ENCODE results near the gene OXCT2. TPM values are rescaled to one million over a fixed set of nuclear protein-coding genes. Genes with fewer than 3 reads are reported as not detected.
"Not testable (repeated sequence)": the region's sequence is repeated elsewhere in the genome, so short reads cannot be mapped to it uniquely, and the experiment has no call there.

OXCT2 gene
- total RNA-seq, 1 donor from 2014 or later, result 0.36 TPM

DNA sequence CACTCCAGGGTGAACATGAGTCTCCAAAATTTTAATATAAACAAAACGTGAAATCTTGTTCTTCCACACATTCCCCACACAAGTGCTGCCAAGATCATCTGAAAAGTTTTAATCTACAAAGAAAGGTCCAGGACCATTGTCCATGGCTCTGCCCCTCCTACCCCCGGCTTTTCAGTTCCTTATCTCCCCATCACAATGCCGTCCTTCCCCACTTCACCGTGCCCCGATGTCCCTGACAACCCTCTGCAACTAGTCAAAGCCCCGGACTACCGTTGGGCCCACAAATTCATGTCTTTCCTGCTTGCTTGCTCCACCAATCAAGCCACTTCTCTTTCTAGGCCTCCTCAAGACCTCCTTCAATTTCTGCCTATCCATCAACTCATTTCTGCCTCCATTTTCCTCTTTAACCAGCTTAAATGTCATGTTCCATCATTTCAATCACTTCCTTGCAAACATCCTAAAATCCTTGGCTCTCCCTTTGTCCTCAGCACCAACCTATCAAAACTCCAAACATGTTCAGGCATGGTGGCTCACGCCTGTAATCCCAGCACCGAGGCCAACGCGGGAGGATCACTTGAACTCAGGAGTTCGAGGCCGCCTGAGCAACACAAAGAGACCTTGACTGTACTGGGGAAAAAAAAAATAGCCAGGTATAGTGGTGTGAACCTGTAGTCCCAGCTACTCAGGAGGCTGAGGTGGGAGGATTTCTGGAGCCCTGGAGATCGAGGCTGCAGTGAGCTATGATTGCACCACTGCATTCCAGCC is 31.5 kb upstream of the OXCT2 start:
- no peaks in the 10 kb centered on the region for H3K4me1 Mint-ChIP-seq (ENCODE audit: unreplicated experiment)
- TF ChIP-seq, protein P1, sequence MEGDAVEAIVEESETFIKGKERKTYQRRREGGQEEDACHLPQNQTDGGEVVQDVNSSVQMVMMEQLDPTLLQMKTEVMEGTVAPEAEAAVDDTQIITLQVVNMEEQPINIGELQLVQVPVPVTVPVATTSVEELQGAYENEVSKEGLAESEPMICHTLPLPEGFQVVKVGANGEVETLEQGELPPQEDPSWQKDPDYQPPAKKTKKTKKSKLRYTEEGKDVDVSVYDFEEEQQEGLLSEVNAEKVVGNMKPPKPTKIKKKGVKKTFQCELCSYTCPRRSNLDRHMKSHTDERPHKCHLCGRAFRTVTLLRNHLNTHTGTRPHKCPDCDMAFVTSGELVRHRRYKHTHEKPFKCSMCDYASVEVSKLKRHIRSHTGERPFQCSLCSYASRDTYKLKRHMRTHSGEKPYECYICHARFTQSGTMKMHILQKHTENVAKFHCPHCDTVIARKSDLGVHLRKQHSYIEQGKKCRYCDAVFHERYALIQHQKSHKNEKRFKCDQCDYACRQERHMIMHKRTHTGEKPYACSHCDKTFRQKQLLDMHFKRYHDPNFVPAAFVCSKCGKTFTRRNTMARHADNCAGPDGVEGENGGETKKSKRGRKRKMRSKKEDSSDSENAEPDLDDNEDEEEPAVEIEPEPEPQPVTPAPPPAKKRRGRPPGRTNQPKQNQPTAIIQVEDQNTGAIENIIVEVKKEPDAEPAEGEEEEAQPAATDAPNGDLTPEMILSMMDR (IDR thresholded peaks at IDR 0.05; ENCODE audit: unreplicated experiment), result no peak
- H3K27me3 Mint-ChIP-seq (ENCODE audit: unreplicated experiment), result peaks cover 5% of the 10 kb centered on the region
- H3K4me3 Mint-ChIP-seq (ENCODE audit: unreplicated experiment), result no peak overlapping the region
- no peak for DNase-seq (ENCODE audit: low spot score)
- no peaks in the 10 kb centered on the region for H3K36me3 Mint-ChIP-seq (ENCODE audit: low read depth, unreplicated experiment)
- no peaks in the 10 kb centered on the region for H3K9me3 Mint-ChIP-seq (ENCODE audit: unreplicated experiment)
- H3K27ac Mint-ChIP-seq (ENCODE audit: unreplicated experiment), result no peak overlapping the region

DNA sequence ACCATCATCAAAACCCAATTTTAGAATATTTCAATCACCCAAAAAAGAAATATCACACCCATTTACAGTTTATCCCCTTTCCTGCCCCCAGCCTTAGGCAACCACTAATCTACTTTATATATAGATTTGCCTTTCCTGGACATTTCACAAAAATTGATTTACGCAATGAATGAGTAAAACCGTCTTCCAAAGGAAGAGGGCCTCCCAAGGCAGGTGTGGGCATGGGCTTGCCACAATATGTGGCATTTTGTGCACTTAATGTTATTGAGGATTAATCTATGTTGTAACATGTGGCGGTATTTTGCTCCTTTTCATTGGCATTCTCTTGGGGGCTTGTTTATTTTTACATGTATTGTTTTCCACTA is 29.3 kb upstream of the OXCT2 start:
- Mint-ChIP-seq H3K4me3 (ENCODE audit: unreplicated experiment) (no peak overlapping the region), H3K36me3 (ENCODE audit: low read depth, unreplicated experiment) (no peaks in the 10 kb centered on the region), H3K27me3 (ENCODE audit: unreplicated experiment) (peaks cover 4% of the 10 kb centered on the region), H3K27ac (ENCODE audit: unreplicated experiment) (no peak overlapping the region), H3K9me3 (ENCODE audit: unreplicated experiment) (no peaks in the 10 kb centered on the region), H3K4me1 (ENCODE audit: unreplicated experiment) (no peaks in the 10 kb centered on the region)
- TF ChIP-seq, protein P1 (IDR thresholded peaks at IDR 0.05; ENCODE audit: unreplicated experiment), result no peak
- DNase-seq (ENCODE audit: low spot score), result no peak

DNA sequence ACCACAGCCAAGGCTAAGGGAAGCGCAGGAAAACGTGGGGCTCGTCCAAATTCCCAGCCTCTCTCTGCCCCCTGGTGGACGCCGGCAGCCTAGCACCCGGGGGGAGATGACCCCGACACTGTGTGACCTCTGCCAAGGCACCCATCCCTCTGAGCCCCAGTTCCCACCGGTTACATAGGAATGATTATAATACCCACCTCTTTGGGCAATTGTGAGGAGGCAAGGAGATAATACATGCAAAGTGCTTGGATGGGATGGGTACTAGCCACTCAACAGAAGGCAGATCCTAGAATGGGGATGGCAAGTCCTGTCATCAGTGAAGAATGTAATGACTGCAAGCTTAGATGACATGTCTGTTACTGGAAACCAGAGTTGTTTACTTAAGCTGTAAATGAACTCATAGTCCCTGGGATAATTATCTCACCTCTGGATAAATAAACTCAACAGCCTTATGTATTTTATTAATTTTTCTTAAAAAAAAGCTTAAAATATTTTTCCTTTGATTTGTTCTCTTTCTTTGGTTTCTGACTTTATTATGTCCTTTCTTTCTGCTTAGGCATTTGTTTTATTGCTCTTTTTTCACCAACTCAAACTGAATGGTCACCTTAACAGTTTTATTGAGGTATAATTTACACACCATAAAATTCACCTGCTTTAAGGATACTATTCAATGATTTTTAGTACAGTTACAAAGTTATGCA is 28.8 kb upstream of the OXCT2 start:
- H3K4me1 Mint-ChIP-seq (ENCODE audit: unreplicated experiment), result no peaks in the 10 kb centered on the region
- peaks cover 4% of the 10 kb centered on the region for H3K27me3 Mint-ChIP-seq (ENCODE audit: unreplicated experiment)
- no peaks in the 10 kb centered on the region for H3K9me3 Mint-ChIP-seq (ENCODE audit: unreplicated experiment)
- no peaks in the 10 kb centered on the region for H3K36me3 Mint-ChIP-seq (ENCODE audit: low read depth, unreplicated experiment)
- peak; percentile 87 for DNase-seq (ENCODE audit: low spot score)
- H3K4me3 Mint-ChIP-seq (ENCODE audit: unreplicated experiment), result no peak overlapping the region
- TF ChIP-seq, protein P1 (IDR thresholded peaks at IDR 0.05; ENCODE audit: unreplicated experiment), result peak; percentile 87
- H3K27ac Mint-ChIP-seq (ENCODE audit: unreplicated experiment), result no peak overlapping the region

- DNase-seq (ENCODE audit: low spot score), result peak; percentile 37
- not testable (repeated sequence) for H3K4me1 Mint-ChIP-seq (ENCODE audit: unreplicated experiment); H3K9me3 Mint-ChIP-seq (ENCODE audit: unreplicated experiment); H3K36me3 Mint-ChIP-seq (ENCODE audit: low read depth, unreplicated experiment); H3K27ac Mint-ChIP-seq (ENCODE audit: unreplicated experiment); H3K27me3 Mint-ChIP-seq (ENCODE audit: unreplicated experiment); H3K4me3 Mint-ChIP-seq (ENCODE audit: unreplicated experiment)
These were observed 28.0 kb upstream of the OXCT2 start for GRCh38 chr1:39798859-39799769.

GRCh38 chr1:39795651-39796050 is 24.5 kb upstream of the OXCT2 start:
- no peak for DNase-seq (ENCODE audit: low spot score)
- H3K4me3 Mint-ChIP-seq (ENCODE audit: unreplicated experiment), result no peak overlapping the region
- TF ChIP-seq, protein P1 (IDR thresholded peaks at IDR 0.05; ENCODE audit: unreplicated experiment), result no peak
- peaks cover 6% of the 10 kb centered on the region for H3K27me3 Mint-ChIP-seq (ENCODE audit: unreplicated experiment)
- no peaks in the 10 kb centered on the region for H3K36me3 Mint-ChIP-seq (ENCODE audit: low read depth, unreplicated experiment)
- H3K27ac Mint-ChIP-seq (ENCODE audit: unreplicated experiment), result no peak overlapping the region
- no peaks in the 10 kb centered on the region for H3K9me3 Mint-ChIP-seq (ENCODE audit: unreplicated experiment)
- peaks cover 10% of the 10 kb centered on the region for H3K4me1 Mint-ChIP-seq (ENCODE audit: unreplicated experiment)
